NCI-H2107 treated with DMSO at 0.1 percent for 48 hours (cell line): Measurements from ENCODE around the gene USP21.
"Not testable (repeated sequence)": the region's sequence is repeated elsewhere in the genome, so short reads cannot be mapped to it uniquely, and the experiment has no call there.

Experiments used
- DNase-seq: peaks from one replicate; lab custom pipeline; 2025; ENCODE audit not compliant: unreplicated experiment; lab: John Stamatoyannopoulos, UW

Gene USP21, protein sequence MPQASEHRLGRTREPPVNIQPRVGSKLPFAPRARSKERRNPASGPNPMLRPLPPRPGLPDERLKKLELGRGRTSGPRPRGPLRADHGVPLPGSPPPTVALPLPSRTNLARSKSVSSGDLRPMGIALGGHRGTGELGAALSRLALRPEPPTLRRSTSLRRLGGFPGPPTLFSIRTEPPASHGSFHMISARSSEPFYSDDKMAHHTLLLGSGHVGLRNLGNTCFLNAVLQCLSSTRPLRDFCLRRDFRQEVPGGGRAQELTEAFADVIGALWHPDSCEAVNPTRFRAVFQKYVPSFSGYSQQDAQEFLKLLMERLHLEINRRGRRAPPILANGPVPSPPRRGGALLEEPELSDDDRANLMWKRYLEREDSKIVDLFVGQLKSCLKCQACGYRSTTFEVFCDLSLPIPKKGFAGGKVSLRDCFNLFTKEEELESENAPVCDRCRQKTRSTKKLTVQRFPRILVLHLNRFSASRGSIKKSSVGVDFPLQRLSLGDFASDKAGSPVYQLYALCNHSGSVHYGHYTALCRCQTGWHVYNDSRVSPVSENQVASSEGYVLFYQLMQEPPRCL

DNA sequence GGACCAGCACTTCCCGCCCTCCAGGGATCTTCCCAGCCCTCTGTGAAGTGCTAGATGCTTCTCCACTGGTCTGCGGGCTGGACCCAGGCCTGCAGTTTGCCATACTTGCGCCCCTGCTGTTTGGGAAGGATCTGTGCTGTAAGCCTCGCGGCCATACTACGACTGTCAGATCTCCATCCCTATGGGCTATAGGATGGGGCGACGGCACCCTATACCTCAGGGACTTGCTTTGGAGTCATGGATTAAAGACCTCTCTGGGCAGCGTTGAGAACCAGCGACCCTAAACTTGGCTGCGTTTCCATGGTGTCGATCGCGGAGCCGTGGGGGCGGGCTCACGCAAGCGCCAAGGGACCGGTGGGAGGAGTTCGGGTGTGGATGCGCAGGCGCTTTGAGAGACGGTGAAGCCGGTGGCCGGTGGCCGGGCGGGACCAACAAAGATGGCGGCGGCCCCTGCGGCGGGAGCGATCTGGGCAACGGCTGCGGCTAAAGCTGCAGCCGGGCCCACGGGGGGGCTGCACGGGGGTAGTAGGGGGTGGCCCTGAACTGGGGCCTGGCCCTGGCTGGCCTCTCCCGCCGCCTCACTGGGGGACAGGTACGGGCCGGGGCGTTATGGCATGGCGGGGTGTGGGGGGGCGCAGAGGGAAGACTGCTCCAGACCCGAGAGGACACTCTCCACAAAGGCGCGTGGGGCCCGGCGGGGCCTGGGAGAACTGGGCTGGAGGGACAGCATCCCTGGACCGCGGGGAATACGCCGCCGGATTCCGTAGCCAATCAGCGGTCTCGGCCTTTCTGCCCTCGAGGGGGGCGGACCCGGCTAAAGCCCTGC lies at the start of gene USP21:
Gene USP21 (plus strand): TSS at position 414 of the 826 bp plus-strand sequence. CDS start 1,141 bp downstream, outside the sequence.
- peak; percentile 91 for DNase-seq

DNA sequence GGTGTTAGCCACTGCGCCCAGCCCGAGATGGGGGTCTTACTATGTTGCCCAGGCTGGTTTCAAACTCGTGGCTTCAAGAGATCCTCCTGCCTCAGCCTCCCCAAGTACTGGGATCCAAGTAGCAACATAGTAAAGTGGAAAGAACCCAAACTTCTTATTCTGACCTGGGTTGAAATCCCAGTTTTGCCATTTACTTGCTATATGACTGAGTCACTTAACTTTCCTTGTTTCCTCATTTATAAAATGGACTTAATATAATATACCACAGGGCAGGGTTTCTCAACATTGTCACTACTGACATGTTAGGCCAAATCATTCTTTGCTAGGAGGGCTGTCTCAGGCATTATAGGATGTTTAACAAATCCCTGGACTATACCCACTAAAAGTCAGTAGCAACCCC lies 48.2 kb upstream of the USP21 start:
- DNase-seq, result no peak

DNA sequence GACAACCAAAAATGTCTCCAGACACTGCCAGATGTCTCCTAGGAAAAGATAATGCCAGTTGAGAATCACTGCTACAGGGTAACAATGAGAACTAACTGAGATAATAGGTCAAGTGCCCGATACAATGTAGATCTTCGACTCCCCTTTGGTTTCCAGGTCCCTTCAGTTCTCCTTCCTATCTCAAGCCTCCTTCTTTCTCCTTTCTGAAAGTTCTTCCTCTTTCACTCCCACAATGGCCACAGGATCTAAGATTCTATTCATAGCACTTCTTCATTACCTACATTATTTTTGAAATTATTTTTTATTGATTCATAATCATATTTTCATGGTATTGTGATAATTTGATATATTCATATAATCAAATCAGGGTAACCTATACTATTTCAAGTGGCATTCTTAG lies 47.8 kb upstream of the USP21 start:
- no peak for DNase-seq

DNA sequence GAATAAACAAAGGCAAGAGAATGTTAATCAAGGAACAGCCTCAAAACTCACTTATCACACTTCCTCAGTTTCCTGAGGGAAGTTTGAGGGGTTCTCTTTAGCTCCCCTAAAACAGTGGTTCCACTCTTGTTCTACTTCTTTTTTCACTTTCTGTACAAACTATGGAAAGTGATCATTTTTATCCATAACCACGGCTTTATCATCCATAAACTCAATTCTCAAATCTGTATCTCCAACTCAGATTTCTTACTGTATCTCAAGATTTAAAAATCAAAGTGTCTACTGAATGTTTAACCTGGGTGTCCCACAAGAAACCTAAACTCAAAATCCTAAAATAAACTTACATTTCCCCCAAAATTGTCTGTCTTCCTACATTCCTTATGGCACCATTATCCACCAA lies 45.4 kb upstream of the USP21 start:
- DNase-seq, result no peak

DNA sequence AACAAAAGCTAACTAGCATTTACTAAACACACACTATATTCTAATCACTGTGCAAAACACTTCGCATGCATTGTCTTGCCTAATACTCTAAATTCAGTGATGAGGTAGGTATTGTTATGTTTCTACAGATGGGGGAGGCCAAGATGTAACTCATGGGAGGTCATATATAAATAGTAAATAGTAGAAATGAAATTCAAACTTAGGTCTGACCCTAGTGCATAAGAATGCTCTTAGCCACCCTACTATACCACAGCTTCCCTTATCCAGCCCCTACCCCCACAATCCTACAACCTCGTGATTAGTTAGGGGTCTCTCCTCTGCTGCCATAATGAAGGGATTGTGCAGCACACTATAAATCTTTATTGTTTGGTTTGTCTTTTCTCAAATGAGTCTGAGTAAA lies 44.7 kb upstream of the USP21 start:
- DNase-seq, result no peak

DNA sequence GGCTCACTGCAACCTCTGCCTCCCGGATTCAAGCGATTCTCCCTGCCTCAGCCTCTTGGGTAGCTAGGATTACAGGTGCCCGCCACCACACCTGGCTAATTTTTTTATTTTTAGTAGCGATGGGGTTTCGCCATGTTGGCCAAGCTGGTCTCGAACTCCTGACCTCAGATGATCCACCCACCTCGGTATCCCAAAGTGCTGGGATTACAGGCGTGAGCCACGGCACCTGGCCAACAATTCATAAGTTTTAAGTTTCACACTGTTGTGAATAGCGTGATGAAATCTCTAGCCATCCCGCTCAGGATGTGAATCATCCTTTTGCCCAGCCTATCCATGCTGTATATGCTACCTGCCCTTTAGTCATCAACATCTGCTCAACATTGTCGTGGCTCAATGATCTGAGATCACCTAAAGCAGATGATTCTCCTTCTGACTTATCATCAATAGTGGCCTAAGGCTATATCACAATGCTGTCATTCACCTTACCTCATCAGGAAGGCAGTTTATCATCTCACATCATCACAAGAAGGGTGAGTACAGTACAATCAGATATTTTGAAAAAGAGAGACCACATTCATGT lies 44.1 kb upstream of the USP21 start:
- DNase-seq, result no peak

DNA sequence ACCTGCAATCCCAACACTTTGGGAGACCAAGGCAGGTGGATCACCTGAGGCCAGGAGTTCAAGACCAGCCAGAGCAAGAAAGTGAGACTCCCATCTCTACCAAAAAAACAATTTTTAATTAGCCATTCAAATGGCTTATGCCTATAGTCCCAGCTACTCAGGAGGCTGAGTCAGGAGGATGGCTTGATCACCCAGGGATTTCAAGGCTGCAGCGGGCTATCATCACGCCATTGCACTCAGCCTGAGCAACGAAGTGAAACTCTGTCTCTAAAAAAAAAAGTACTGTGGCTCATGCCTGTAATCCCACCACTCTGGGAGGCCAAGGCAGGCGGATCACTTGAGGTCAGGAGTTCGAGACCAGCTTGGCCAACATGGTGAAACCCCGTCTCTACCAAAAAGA lies 43.3 kb upstream of the USP21 start:
- not testable (repeated sequence) for DNase-seq

DNA sequence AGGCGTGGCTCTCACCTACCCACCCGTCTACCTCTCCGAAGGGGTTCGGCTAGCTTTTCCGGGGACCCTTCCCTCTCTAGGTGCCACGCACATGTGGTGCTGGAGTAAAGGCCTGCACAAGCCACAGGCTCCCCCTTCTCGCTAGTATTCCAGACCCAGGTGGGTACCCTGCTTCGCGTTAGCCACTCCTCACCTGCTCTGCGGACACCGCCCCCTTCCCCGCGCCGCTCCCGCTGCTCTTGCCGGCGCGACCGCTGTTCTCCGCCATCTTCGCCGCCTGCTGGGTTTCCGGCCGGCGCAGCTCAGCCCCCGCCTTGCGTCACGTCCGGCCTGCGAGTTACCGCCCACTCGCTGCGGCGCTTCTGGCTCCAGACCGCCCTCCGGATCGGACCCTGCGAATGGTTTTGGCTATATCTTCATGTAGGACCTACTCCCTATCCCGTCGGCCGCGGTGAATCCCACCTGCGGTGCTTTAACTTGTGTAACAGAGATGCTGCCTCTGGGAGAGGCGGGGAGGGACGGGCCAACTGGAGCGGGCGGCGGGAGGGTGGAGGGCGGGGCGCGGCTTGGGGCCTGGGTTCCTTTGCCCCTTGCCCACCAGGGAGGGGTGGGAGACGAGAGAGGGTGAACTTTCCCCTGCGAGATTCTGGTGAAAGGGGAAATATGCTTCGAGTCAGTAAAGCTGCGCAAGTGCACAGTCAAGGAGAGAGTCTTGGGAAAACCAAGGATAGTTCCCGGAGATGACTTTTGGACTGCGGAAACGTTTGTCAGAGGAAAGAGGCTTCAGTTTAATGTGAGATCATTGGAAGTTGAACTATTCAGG lies 41.3 kb upstream of the USP21 start, which contains the start of the genes NIT1 and PFDN2:
Gene NIT1 (plus strand): TSS at position 347 of the 823 bp plus-strand sequence. CDS start 72 bp downstream, at position 419.
Gene PFDN2 (minus strand): TSS at position 279 of the 823 bp plus-strand sequence. CDS start 11 bp downstream, at position 268.
- peak; percentile 82 for DNase-seq

DNA sequence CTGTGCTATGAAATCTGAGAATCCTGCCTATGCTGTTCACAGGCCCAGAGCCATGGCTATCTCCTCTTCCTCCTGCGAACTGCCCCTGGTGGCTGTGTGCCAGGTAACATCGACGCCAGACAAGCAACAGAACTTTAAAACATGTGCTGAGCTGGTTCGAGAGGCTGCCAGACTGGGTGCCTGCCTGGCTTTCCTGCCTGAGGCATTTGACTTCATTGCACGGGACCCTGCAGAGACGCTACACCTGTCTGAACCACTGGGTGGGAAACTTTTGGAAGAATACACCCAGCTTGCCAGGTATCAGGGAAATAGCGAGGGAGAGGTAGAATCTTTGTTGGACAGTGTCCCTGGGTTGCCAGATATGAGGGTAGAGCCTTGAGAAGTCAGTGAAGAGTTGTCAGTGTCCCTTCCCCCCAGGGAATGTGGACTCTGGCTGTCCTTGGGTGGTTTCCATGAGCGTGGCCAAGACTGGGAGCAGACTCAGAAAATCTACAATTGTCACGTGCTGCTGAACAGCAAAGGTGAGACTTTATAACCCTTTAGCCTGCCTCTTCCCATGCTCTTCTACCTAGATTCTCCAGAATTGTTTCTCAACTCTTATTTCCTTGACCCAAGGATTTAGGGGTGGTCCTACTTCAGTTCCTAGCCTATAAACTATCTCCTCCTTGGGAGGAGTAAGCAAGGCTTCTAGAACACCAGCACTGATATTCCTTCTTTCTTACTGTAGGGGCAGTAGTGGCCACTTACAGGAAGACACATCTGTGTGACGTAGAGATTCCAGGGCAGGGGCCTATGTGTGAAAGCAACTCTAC lies 40.0 kb upstream of the USP21 start:
- DNase-seq, result no peak

DNA sequence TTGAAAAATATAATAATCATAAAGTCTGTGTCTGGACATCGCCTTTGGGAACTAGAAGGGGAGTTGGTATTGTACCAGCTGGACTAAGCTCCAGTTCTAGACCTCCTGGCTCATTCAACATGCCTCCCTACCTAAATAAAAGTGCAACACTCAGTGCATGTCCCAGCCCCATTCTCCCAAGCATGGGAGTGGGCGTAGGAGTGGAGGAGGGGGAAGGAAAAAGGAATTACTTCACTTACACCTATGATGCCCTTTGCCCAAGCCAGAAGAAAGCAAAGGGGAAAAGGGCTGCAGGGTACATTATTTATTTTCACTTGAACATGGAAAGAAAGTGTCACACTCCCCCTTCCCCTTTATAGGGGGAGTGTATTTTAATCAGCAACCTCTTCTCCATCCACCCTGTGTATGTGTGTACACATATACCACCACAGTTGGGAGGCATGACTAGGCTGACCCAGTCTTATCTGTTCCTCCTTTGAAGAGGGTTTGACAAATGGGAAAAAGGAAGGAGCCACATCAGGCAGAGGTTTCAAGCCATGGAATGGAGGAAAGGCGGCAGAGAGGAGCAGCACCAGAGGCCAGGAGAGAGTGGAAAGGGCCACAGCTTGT lies 38.2 kb upstream of the USP21 start:
- DNase-seq, result no peak

DNA sequence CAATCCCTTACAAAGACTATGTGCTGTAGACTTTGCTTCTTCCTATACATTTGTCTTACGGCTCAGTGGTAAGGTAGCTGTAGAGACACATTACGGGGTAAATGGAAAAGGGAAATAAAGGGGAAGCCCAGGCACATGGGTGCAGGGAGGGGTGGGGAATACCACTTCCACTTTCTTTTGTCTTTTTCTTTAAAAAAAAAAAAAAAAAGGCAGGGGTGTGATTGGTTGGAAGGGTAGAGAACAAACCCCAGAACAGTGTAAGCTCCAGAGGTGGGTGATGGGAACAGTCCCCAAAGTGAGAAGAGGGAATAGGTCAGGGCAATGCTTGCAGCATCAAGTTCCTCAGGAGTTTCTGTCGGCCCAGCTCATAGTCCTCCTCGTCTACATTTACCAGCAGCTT lies 37.5 kb upstream of the USP21 start:
- no peak for DNase-seq

DNA sequence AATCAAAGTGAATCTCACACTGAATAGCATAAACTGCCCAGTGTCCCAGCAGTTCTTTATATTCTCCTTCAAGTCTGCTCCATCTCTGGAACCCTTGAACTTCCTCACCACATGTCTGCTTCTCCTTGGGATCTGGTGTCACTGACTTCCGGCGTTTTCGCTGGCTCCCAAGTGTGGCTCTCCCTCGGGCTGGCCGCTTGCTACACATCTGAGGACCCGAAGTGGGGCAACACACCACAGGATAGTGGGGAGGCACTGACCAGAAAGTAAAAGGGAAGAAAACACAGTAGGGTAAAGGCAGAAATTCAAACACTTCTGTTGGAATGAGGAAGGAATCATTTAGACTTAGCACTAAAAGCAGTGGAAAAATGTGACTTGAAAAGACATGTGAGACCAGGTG lies 36.3 kb upstream of the USP21 start:
- DNase-seq, result no peak

DNA sequence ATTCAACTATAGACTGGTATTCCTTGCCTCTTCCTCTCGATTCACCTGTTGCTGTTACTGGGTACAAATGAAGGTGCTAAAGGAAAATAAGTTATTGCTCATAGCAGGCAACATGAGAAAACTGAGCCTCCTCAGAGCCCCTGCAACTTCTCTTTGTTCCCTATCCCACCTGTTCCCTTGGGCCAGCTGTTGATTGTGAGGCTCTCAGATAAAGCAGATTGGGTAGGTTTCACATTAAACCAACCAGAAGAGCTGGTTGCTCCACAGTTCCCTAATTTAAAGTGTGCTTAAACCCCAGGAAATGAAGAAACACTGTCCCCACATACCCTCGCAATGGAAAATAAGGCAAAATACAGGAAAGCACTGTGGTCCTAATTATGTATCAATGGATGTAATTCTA lies 31.7 kb upstream of the USP21 start:
- no peak for DNase-seq

DNA sequence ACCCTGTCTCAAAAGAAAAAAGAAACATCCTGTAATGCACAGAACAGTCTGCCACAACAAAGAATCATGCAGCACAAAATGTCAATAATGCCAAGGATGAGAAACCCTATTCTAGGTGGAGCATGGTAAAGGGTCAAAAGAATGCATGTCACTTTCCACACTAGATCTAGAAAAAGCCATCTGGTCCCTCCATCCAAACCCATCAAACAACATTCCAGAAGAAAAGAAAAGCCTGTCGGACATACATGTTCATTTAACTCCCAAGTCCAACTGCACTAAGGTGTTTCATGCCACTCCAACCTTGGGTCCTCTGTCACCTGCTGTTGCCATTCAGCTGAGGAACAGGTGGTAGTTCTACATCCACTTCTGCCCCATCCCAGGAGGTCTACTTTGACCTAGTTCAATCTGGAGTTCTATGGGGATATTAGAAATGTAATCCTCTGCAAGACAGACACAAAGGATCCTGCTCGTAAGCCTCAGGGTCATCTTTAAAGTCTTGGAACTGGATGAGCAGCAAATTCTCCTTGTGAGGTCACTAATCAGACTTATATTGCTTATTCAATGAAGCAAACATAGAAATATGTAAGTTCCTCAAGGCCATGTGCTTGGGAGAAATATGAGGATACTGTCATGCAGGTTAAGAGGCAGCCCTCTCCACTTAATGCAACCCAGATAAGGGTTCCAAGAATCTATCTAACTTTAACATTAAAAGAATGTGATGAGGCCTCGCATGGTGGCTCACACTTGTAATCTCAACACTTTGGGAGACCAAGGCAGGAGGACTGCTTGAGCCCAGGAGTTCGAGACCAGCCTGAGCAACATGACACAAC lies 30.5 kb upstream of the USP21 start:
- DNase-seq, result no peak

DNA sequence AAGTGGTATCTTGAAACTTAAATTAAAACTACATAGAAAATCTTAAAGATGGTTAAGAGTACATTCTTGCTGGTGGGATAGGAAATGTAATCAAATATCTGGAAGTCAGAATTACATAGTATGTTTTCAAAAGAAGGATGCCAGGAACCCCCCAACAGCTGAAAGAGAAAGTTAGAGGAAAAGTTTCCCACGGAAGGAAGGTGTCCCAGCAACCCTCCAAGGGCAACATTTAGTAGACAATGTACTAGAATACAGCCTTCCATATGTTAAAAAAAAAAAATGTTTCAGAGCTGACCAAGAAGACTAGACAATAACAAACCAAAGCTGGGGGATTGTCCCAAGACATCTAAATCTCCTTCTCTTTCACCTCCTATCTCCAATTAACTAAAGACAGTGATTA lies 29.0 kb upstream of the USP21 start:
- no peak for DNase-seq

DNA sequence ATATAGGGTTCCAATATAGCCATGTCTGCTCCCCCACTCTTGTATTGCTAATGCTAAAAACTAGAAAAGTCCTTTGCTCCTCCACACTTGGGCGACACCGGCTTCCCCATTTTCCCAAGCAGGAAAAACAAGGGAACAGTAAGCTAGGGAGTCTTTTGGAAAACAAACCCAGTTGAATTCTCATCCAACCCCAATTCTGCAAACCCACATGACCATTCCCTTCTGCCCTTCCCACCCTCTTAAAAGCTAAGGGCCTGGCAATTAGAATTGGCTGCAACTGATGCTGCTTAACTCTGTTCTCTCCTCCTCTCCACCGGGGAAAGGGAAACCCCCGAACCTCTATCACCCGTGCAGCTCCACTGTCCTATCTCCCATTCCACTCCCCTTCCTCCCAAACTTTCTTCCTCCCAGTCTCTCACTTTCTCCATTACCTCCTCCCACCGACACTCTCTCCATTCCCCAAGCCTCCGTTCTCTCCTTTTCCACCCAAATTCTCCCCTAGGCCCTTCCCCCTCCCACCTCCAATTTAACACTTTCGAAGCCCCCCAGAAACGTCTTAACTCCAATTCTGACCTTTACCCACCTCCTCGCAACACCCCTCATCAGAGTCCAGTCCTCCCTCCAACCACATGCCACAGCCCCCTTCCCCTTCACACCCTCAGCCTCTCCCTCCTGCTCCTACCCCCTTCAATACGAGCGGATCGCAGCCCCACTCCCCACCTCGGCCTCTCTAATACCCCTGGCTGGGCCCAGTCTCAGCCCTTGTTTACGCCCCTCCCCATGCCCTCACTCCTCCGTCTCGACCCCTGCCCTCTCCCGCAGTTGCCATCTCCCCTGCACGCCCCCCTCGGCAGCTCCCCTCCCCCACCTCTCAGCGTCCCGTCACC lies 27.5 kb upstream of the USP21 start:
- no peak for DNase-seq
